Measurements from ENCODE around the gene ERN1. TPM values are rescaled to one million over a fixed set of nuclear protein-coding genes. Genes with fewer than 3 reads are reported as not detected.

ERN1 gene
- total RNA-seq, 2 experiments from 2014 or later = 45.3 to 47.7 TPM

DNA sequence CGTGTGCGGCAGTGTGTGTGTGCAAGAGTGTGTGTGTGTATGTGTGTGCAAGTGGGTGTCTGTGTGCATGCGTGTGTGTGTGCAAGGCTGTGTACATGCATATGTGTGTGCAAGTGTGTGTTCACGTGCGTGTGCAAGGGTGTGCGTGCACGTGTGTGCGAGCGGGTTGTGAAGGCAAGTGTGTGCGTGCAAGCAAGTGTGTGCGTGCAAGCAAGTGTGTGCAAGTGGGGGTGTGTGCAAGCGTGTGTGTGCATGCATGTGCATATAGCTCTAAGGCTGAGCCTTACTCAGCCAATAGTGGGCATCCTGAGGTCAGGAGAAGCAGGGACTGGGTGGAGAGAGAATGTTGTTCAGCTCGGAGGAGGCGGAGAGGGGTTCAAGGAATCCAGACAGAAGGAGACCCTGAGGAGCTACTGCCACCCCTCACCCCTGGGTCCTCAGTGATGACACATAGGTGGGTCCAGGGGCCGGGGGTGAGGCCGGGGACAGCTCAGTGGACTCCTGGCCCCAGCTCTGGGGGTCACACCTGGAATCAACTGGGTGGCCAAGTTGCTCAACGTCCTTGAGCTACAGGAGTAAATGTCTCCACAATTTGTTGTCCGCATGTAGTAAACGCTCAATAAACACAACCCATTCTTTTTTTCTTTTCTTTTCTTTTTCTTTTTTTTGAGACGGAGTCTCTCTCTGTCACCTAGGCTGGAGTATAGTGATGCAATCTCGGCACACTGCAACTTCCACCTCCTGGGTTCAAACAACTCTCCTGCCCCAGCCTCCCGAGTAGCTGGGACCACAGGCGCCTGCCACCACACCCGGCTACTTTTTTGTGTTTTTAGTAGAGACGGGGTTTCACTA, 130.0 kb downstream of the ERN1 start:
- ChIA-PET CTCF (interaction anchor here (0.7 to 2.4 kb wide), 5 partner anchors 18 to 134 kb away, joined by 3 to 9 read pairs (median 4); no protein-coding TSS in a partner anchor), POLR2A (interaction anchor here (0.8 to 1.7 kb wide), 3 partner anchors 25 to 131 kb away, joined by 3 read pairs; no protein-coding TSS in a partner anchor)
- peak overlapping the region; percentile 88 for H3K4me3 Mint-ChIP-seq
- H3K36me3 Mint-ChIP-seq = peaks cover 5% of the 10 kb centered on the region
- H3K27me3 Mint-ChIP-seq = peaks cover 3% of the 10 kb centered on the region
- no peaks in the 10 kb centered on the region for H3K9me3 Mint-ChIP-seq
- DNase-seq = no peak
- intact Hi-C loops (cut with micrococcal nuclease) = no loop called here
- peaks cover 21% of the 10 kb centered on the region for H3K4me1 Mint-ChIP-seq (ENCODE audit: low read depth)
- H3K27ac Mint-ChIP-seq = no peak overlapping the region

DNA sequence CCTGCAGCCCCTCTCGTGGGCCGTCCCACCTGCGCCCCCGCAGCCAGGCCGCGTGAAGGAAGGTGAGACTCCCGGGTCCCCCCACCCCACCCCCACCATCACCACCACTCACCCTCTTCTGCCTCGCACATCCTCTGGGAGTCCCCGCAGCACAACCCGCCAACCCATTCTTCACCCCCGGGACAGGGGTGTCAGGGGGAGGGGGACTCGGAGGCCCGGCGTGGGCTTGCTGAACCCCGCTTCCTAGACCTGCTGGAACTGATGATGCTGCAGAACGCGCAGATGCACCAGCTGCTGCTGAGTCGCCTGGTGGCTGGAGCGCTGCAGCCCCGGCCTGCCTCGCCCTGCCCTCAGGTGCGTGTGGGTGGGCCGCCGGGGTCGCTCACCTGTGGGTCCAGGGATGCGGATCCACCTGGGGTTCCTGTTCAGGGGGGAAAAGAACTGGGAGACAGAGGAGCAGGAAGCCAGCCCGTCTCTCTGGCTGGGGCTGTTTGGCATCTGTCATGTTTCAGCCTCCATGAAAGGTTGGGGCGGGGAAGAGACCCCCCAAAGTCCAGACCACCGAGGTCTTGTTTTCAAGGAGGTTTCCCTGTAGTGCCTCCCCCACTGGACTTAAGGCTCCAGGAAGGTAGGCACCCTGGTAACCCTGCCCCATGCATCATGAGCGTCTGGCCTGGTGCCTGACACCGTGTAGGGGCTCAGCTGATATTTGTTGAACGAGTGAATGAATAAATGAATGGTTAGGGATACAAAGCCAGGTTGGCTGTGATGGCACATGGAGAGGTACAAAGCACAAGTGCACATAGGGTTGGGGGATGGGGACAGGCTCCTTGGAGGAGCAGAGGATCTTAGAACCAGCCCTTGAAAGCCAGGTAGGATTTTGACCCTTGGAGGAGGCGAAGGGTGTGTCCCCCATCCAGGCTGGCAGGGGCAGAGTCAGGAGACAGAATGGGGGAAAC, 130.9 kb downstream of the ERN1 start:
- Mint-ChIP-seq H3K36me3 (no peaks in the 10 kb centered on the region), H3K27me3 (peaks cover 3% of the 10 kb centered on the region), H3K27ac (no peak overlapping the region), H3K4me3 (peak overlapping the region; percentile 88), H3K9me3 (no peaks in the 10 kb centered on the region), H3K4me1 (ENCODE audit: low read depth) (peaks cover 23% of the 10 kb centered on the region)
- CTCF ChIA-PET = interaction anchor here (1.0 to 2.4 kb wide), 6 partner anchors 27 to 135 kb away, joined by 3 to 9 read pairs (median 4); no protein-coding TSS in a partner anchor
- POLR2A ChIA-PET = interaction anchor here (1.0 to 1.7 kb wide), 3 partner anchors 19 to 68 kb away, joined by 3 read pairs; no protein-coding TSS in a partner anchor
- DNase-seq = peak; percentile 56
- intact Hi-C loops (cut with micrococcal nuclease) = loop anchor here (1.0 kb wide), 1 partner anchor 26 kb away; no protein-coding TSS in a partner anchor

DNA sequence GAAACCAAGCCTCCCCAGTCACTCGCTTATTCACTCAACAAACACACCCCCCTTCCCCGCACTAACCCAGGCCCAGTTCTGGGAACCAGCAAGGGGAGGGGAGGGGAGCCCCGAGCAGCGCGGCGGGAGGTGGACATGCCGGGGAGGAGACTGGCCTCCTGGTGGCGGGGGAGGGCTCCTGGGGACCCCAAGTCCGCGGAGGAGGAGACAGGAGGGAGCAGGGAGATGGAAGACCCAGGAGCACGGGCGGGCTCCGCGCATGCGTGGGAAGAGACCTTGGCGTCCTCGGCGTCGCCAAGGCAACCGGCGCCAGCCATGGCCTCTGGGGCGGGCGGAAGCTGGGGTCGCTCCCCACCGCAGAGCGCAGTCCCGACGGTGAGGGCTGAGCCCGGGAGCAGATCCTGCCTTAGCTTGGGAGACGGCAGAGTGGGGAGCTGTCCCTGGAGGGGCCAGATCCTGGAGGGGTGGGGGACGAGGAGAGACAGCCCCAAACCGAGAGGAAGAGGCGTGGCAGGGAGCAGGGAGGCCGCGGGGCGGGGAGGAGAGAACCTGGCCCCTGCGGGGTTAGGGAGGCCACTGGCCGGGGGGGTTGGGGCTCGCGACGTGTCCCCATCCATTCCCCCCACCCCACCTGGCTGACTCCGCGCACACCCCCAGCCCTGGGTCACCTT, 131.8 kb downstream of the ERN1 start, which contains the start of gene PRR29:
Gene PRR29, plus strand, starts transcription at position 302 of the 671 bp plus-strand sequence. Its CDS starts 14 bp downstream, at position 316.
- peak within 1 kb of the TSS; percentile 28 for H3K27ac Mint-ChIP-seq
- intact Hi-C loops (cut with micrococcal nuclease) = loop anchor here (1.0 kb wide), 1 partner anchor 27 kb away; no protein-coding TSS in a partner anchor

DNA sequence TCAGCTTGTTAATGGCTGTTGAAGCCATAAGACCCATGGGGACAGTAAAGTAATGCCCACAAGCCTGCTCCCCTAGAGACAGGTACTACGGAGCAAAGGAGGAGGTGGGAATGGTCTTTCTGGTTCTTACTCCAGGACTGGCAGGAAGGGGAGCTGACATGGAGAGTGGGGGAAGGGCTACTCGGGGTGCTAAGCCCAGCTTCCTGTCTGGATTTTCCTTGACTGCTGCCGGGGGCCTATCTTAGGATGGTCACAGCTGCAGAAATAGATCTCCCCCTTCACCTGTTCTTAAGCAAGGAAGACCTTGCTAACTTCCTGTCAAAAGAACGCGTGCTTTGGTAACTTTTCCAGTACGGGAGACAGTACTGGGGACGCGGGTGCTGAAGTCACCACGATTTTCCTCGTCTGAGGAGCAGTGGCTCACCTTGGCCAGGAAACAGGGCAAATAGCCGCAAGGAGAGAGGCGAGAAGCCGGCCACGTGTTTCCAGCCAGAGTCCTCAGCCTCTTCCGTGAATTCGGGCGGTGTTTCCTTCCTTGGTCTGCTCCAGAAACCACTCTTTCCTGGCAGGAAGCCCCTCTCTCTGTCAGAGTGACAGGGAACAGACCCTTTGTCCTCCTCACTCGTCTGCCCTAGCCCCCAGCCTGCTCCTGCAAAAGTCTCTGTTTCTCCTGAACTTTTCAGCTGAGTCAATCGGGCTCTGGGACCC, 132.4 kb downstream of the ERN1 start:
- POLR2A ChIA-PET = interaction anchor here (1.1 kb wide), 1 partner anchor 67 kb away, joined by 3 read pairs; no protein-coding TSS in a partner anchor
- H3K4me3 Mint-ChIP-seq = peak overlapping the region; percentile 88
- intact Hi-C loops (cut with micrococcal nuclease) = loop anchor here (1.0 kb wide), 1 partner anchor 28 kb away; no protein-coding TSS in a partner anchor
- peaks cover 33% of the 10 kb centered on the region for H3K4me1 Mint-ChIP-seq (ENCODE audit: low read depth)
- H3K9me3 Mint-ChIP-seq = no peaks in the 10 kb centered on the region
- CTCF ChIA-PET = interaction anchor here (1.1 to 2.4 kb wide), 5 partner anchors 29 to 136 kb away, joined by 3 to 9 read pairs (median 3); no protein-coding TSS in a partner anchor
- no peak overlapping the region for H3K27ac Mint-ChIP-seq
- no peaks in the 10 kb centered on the region for H3K36me3 Mint-ChIP-seq
- no peak for DNase-seq
- H3K27me3 Mint-ChIP-seq = peaks cover 3% of the 10 kb centered on the region

More for the DNA sequence above, 131.8 kb downstream of the ERN1 start, which contains the start of gene PRR29:
- POLR2A ChIA-PET = interaction anchor here (1.0 to 1.7 kb wide), 3 partner anchors 20 to 67 kb away, joined by 3 read pairs; no protein-coding TSS in a partner anchor
- H3K4me1 Mint-ChIP-seq (ENCODE audit: low read depth) = peaks cover 29% of the 10 kb centered on the region
- CTCF ChIA-PET = interaction anchor here (1.4 to 2.4 kb wide), 3 partner anchors 28 to 135 kb away, joined by 3 to 9 read pairs (median 3); no protein-coding TSS in a partner anchor
- H3K4me3 Mint-ChIP-seq = peak within 1 kb of the TSS; percentile 88
- peak; percentile 81 for DNase-seq
- no peaks in the 10 kb centered on the region for H3K36me3 Mint-ChIP-seq
- no peaks in the 10 kb centered on the region for H3K9me3 Mint-ChIP-seq
- H3K27me3 Mint-ChIP-seq = peaks cover 3% of the 10 kb centered on the region

DNA sequence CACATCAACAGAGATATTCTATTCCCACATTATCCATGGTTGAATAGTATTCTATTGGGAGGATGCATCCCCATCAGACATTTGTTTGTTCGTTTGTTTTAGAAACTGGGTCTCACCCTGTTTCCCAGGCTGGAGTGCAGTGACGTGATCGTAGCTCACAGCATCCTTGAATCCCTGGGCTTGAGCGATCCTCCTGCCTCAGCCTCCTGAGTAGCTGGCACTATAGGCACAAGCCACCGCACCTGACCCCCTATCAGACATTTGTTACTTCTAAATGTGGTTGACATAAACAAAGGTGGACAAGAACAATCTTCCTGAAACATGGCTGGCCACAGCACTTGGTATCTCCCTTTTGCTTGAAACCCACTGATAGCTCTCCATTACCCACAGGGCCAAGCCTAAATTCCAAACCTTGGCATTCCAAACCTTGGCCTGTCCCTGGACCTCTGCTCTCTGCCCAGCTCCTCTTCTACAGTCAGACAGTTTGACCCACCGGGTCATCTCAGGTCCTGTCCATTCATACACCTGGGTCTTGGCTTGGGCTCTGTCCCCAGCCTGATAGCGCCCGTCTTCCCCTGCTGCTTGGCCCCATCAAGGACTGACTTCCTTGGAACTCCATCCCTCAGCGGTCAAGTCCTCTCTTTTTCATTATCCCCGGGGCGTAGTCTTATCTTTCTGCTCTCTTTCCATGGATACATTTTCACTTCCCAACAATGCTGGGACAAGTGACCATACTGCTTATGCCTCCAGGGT, 133.3 kb downstream of the ERN1 start:
- H3K36me3 Mint-ChIP-seq = no peaks in the 10 kb centered on the region
- no peak overlapping the region for H3K27ac Mint-ChIP-seq
- intact Hi-C loops (cut with micrococcal nuclease) = no loop called here
- ChIA-PET CTCF (interaction anchor here (0.9 to 1.7 kb wide), 3 partner anchors 9 to 137 kb away, joined by 3 to 5 read pairs (median 3); no protein-coding TSS in a partner anchor), POLR2A (no interaction called here)
- H3K27me3 Mint-ChIP-seq = peaks cover 3% of the 10 kb centered on the region
- H3K4me1 Mint-ChIP-seq (ENCODE audit: low read depth) = peaks cover 33% of the 10 kb centered on the region
- no peak overlapping the region for H3K4me3 Mint-ChIP-seq
- DNase-seq = no peak
- no peaks in the 10 kb centered on the region for H3K9me3 Mint-ChIP-seq

DNA sequence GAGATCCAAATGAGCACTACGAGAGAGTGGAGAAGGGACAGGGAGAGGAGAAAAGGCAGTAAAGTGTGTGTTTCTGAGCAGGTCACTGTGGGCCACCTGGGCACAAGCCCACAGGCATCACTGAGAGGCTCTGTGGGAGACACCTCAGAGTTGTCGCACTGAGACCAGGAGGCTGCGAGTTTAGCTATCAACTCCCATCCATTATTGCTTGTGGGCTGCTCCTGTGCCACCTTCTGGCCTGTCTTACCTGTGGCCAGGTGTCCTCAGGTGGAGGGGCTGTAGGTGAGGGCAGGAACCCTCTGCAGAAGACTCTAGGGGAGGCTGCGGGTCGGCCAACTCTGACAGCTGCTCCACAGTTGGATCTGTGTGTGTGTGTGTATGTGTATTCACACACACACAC, 134.3 kb downstream of the ERN1 start:
- peaks cover 3% of the 10 kb centered on the region for H3K27me3 Mint-ChIP-seq
- no peak overlapping the region for H3K4me3 Mint-ChIP-seq
- POLR2A ChIA-PET = interaction anchor here (0.6 kb wide), 1 partner anchor 14 kb away, joined by 4 read pairs; no protein-coding TSS in a partner anchor
- intact Hi-C loops (cut with micrococcal nuclease) = no loop called here
- no peak overlapping the region for H3K27ac Mint-ChIP-seq
- no peak for DNase-seq
- CTCF ChIA-PET = interaction anchor here (0.5 to 1.7 kb wide), 2 partner anchors 108 to 138 kb away, joined by 3 read pairs; no protein-coding TSS in a partner anchor
- no peaks in the 10 kb centered on the region for H3K9me3 Mint-ChIP-seq
- H3K36me3 Mint-ChIP-seq = no peaks in the 10 kb centered on the region
- peaks cover 38% of the 10 kb centered on the region for H3K4me1 Mint-ChIP-seq (ENCODE audit: low read depth)

DNA sequence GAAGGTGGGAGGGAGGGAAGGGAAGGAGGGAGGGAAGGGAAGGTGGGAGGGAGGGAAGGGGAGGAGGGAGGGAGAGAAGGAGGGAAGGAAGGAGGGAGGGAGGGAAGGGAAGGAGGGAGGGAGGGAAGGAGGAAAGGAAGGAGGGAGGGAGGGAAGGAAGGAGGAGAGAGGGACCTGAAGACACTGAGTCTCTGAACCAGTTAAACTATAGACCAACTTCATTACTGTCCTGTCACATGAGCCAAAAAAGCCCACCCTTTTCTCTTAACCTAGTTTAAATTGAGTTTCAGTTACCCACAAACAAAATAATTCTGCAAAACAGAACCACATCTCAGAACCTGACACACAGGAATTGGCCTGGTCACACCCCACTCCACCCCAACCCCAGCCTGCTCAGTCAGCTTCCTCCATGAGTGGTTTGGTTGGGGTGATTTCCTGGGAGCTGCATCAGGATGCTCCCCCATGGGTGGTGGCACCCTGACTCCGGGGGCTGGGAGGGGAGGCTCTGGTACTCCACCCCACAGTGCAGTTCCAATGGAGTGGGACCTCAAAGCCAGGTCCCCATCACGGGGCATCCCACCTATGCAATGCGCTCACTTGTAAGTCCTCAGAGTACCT, 136.5 kb downstream of the ERN1 start:
- Mint-ChIP-seq H3K27me3 (no peaks in the 10 kb centered on the region), H3K36me3 (no peaks in the 10 kb centered on the region), H3K27ac (no peak overlapping the region), H3K4me1 (ENCODE audit: low read depth) (peaks cover 30% of the 10 kb centered on the region), H3K9me3 (no peaks in the 10 kb centered on the region), H3K4me3 (no peak overlapping the region)
- ChIA-PET CTCF (interaction anchor here (0.6 to 2.7 kb wide), 12 partner anchors 8 to 140 kb away, joined by 3 to 12 read pairs (median 6); partner anchors contain the start of gene GH1), POLR2A (interaction anchor here (1.2 kb wide), 2 partner anchors 27 to 152 kb away, joined by 3 read pairs; partner anchors contain the start of gene ICAM2)
- intact Hi-C loops (cut with micrococcal nuclease) = loop anchor here (5.0 kb wide), 1 partner anchor 41 kb away; no protein-coding TSS in a partner anchor
- DNase-seq = peak; percentile 33

DNA sequence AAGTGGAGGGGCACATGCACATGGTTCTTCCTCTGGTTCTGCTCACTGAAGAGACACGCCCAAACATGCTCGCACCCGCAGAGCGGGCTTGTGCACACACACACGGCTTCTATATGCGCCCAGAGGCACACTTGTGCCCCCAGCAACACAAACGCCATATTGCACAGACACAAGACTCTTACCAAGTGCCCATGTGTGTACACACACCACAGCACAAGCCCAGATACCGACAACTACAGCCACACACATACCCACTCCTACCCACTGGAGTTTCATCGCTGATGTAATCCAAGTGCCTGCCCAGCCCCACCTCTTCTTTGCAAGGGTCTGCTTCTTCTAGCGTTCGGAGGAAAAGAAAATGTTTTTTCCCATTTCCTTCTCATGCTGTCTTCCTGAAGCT, 138.3 kb downstream of the ERN1 start:
- peaks cover 27% of the 10 kb centered on the region for H3K4me1 Mint-ChIP-seq (ENCODE audit: low read depth)
- intact Hi-C loops (cut with micrococcal nuclease) = loop anchor here (5.0 kb wide), 1 partner anchor 39 kb away; no protein-coding TSS in a partner anchor
- H3K27me3 Mint-ChIP-seq = no peaks in the 10 kb centered on the region
- no peak overlapping the region for H3K27ac Mint-ChIP-seq
- ChIA-PET POLR2A (no interaction called here), CTCF (interaction anchor here (0.7 to 3.1 kb wide), 7 partner anchors 16 to 158 kb away, joined by 3 to 48 read pairs (median 9); partner anchors contain the start of gene GH1)
- no peak for DNase-seq
- H3K36me3 Mint-ChIP-seq = no peaks in the 10 kb centered on the region
- no peak overlapping the region for H3K4me3 Mint-ChIP-seq
- no peaks in the 10 kb centered on the region for H3K9me3 Mint-ChIP-seq

DNA sequence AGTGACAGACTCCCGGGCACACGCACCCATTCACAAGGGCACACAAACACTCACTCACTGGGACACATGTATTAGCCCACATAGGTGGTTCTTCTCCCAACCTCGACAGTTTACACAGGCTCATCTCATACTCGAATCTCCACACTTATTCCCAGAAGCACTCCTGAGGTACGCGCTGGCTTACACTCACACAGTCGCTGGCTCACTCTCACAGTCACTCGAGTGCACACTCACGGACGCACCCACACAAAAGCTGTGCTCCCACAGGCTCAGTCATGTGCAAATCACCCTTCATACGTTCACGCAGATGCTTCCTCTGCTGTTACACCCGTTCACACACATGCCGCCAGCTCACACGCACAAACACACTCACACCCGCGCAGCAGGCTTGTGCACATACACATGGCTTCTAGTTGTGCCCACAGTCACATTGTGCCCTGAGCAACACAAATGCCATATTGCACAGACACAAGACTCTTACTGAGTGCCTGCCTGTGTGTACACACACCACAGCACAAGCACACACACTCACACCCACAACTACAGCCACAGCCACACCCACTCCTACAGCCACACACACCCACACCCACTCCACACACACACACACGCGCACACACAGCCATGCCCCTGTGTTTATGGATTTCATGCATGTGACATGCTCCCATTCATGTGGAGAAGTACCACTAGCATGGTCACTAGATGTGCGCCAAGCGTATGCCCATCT, 140.2 kb downstream of the ERN1 start:
- POLR2A ChIA-PET = no interaction called here

More for the DNA sequence above, 140.2 kb downstream of the ERN1 start:
- Mint-ChIP-seq H3K36me3 (no peaks in the 10 kb centered on the region), H3K4me1 (ENCODE audit: low read depth) (peaks cover 42% of the 10 kb centered on the region), H3K27me3 (no peaks in the 10 kb centered on the region), H3K27ac (no peak overlapping the region), H3K9me3 (no peaks in the 10 kb centered on the region), H3K4me3 (peak overlapping the region; percentile 54)
- intact Hi-C loops (cut with micrococcal nuclease) = loop anchor here (1.0 to 5.0 kb wide), 3 partner anchors 37 to 70 kb away; partner anchors contain the start of gene CD79B
- CTCF ChIA-PET = interaction anchor here (0.8 to 3.1 kb wide), 23 partner anchors 13 to 144 kb away, joined by 3 to 48 read pairs (median 6); partner anchors contain the start of genes CD79B, CSHL1, GH1 and ICAM2
- no peak for DNase-seq
